K562 (cell line): Measurements from ENCODE around the gene MS4A6E. TPM values are rescaled to one million over a fixed set of nuclear protein-coding genes. Genes with fewer than 3 reads are reported as not detected.

Experiments
- ATAC-seq: fragments of 200-7000 bp; cut with Tn5 transposase; 3 replicates; pipeline ENCODE4 v1.9.1; 2020; ENCODE audit warnings: moderate library complexity
- BruUV-seq: library from RNA; stranded (reverse); fragments of 400-500 nt; replicated peaks from 2 replicates; lab custom pipeline; 2021; lab: Mats Ljungman, UMichigan
- CTCF ChIA-PET: fragments of 300-600 bp; formaldehyde crosslinking; extraction: SDS; loops from one replicate; lab custom pipeline; 2021; ENCODE audit warnings: low intra/inter-chr PET ratio; lab: Yijun Ruan, JAX
- POLR2A ChIA-PET: fragments of 300-600, 350-650 bp; sonication (Branson Sonifier 250); formaldehyde crosslinking; extraction: SDS; loops from one replicate; lab custom pipeline; 2021; ENCODE audit warnings: antibody characterized with exemption, inconsistent platforms; lab: Yijun Ruan, JAX
- DNase-seq, 4 experiments: peaks; one replicate each; pipeline versions ENCODE4 v3.0.0 to v3.0.0-alpha.2; 2011 to 2018; ENCODE audit warnings: low spot score in 3 of 4, mixed read lengths in 3 of 4; ENCODE audit errors: extremely low read depth in 1 of 4
- FAIRE-seq: peaks from 2 replicates; lab custom pipeline; 2011; peaks lifted over from hg19 to GRCh38; lab: Jason Lieb, UNC
- H2AFZ ChIP-seq: 2 replicates; pipeline ENCODE4 v1.6.0; 2011; ENCODE audit warnings: low read depth, low read length, control low read depth, inconsistent platforms
- H3K27ac ChIP-seq: fragments of 200-600 bp; 3 replicates; pipeline ENCODE4 v1.8.0; 2011; ENCODE audit warnings: low read depth, mild to moderate bottlenecking, control low read depth, inconsistent platforms, low read length, moderate library complexity, mixed read lengths; ENCODE audit errors: extremely low read depth
- H3K27me3 ChIP-seq, 2 experiments: fragments of 300-600 bp in 1 of 2; 2 replicates in 1 of 2; 3 replicates in 1 of 2; pipeline versions ENCODE4 v1.6.0 to v1.8.0; 2011; ENCODE audit warnings: inconsistent platforms in 2 of 2, low read length in 2 of 2, mild to moderate bottlenecking in 1 of 2, mixed read lengths in 1 of 2, moderate library complexity in 1 of 2; ENCODE audit not compliant: control insufficient read depth in 2 of 2, insufficient read depth in 2 of 2
- H3K36me3 ChIP-seq: fragments of 300-600 bp; 3 replicates; pipeline ENCODE4 v1.8.0; 2011; ENCODE audit warnings: mild to moderate bottlenecking, low read length, inconsistent platforms; ENCODE audit not compliant: control insufficient read depth, insufficient read depth
- H3K4me1 ChIP-seq, 2 experiments: fragments of 200-600 bp in 1 of 2; replicated peaks in 1 of 2; 2 replicates in 1 of 2; 3 replicates in 1 of 2; pipeline versions ENCODE4 v1.5.1 to v1.8.0; 2011; ENCODE audit warnings: inconsistent platforms in 2 of 2, low read length in 2 of 2, mild to moderate bottlenecking in 1 of 2, mixed read lengths in 1 of 2, moderate library complexity in 1 of 2; ENCODE audit not compliant: control insufficient read depth in 2 of 2, insufficient read depth in 2 of 2
- H3K4me2 ChIP-seq: 2 replicates; pipeline ENCODE4 v1.6.1; 2011; ENCODE audit warnings: low read length, control low read depth, inconsistent platforms, mixed read lengths; ENCODE audit not compliant: insufficient read depth
- H3K4me3 ChIP-seq: fragments of 200-600 bp; sonication (generic), shearing (Covaris generic); 2 replicates; pipeline ENCODE4 v1.5.1; 2016; ENCODE audit warnings: control low read depth, inconsistent platforms
- H3K79me2 ChIP-seq: fragments of 200-600 bp; 3 replicates; pipeline ENCODE4 v1.8.0; 2011; ENCODE audit warnings: low read length, inconsistent platforms; ENCODE audit not compliant: control insufficient read depth, insufficient read depth
- H3K9ac ChIP-seq, 2 experiments: 2 replicates each; pipeline versions ENCODE4 v1.6.0 to v1.6.1; 2011; ENCODE audit warnings: low read depth in 2 of 2, low read length in 2 of 2, control low read depth in 1 of 2, inconsistent platforms in 1 of 2, mild to moderate bottlenecking in 1 of 2, mixed read lengths in 1 of 2; ENCODE audit not compliant: insufficient read depth in 1 of 2
- H3K9me1 ChIP-seq: one replicate; pipeline ENCODE4 v1.6.0; 2011; ENCODE audit warnings: inconsistent platforms, mild to moderate bottlenecking, low read length, moderate library complexity; ENCODE audit not compliant: control insufficient read depth, insufficient read depth
- H3K9me3 ChIP-seq: replicated peaks from 2 replicates; pipeline ENCODE4 v1.5.1; 2011; ENCODE audit warnings: low read depth, low read length, inconsistent platforms; ENCODE audit not compliant: control insufficient read depth, insufficient read depth
- H4K20me1 ChIP-seq: replicated peaks from 2 replicates; pipeline ENCODE4 v1.6.1; 2011; ENCODE audit warnings: low read length, inconsistent platforms, mixed read lengths; ENCODE audit not compliant: control insufficient read depth, insufficient read depth
- CREM ChIP-seq: IDR thresholded peaks from 2 replicates; pipeline ENCODE4 v1.6.1; 2014; ENCODE audit warnings: antibody characterized with exemption, low read depth
- CTCF ChIP-seq, 3 experiments: IDR thresholded peaks in 2 of 3; conservative IDR thresholded peaks in 1 of 3; 2 replicates each; pipeline ENCODE4 v1.5.1; 2011 to 2012; ENCODE audit warnings: low read length in 3 of 3, mild to moderate bottlenecking in 3 of 3, control low read depth in 2 of 3, improper control_type of control experiment in 1 of 3, inconsistent platforms in 1 of 3, low read depth in 1 of 3, mixed read lengths in 1 of 3, moderate library complexity in 1 of 3; ENCODE audit not compliant: insufficient read depth in 2 of 3
- PATZ1 ChIP-seq: fragments of 250-450 bp; sonication (Bioruptor Pico); IDR thresholded peaks from 2 replicates; pipeline ENCODE4 v1.5.0; 2020; ENCODE audit warnings: mild to moderate bottlenecking, borderline replicate concordance
- RAD21 ChIP-seq, 2 experiments: fragments of 250-450 bp in 1 of 2; fragments of 450-650 bp in 1 of 2; sonication (Bioruptor Pico) in 1 of 2; formaldehyde crosslinking in 1 of 2; IDR thresholded peaks in 1 of 2; conservative IDR thresholded peaks in 1 of 2; 2 replicates each; pipeline versions ENCODE4 v1.4.0 to v1.8.0; 2020 to 2022; ENCODE audit warnings: mild to moderate bottlenecking in 2 of 2, moderate library complexity in 1 of 2
- THAP12 ChIP-seq: fragments of 250-450 bp; sonication (Bioruptor Pico); IDR thresholded peaks from 2 replicates; pipeline ENCODE4 v1.9.0; 2021; ENCODE audit warnings: mild to moderate bottlenecking, inconsistent platforms
- YBX1 ChIP-seq: fragments of 450-650 bp; IDR thresholded peaks from 2 replicates; pipeline ENCODE4 v1.7.1; 2016; ENCODE audit warnings: mild to moderate bottlenecking
- WGBS: fragments of 100-300 bp; shearing (Covaris generic); methylation state at CpG from one replicate; pipeline ENCODE4 v1.1.6; 2016; ENCODE audit warnings: low coverage, mixed read lengths; ENCODE audit not compliant: insufficient coverage; ENCODE audit errors: missing lambda C conversion rate; 5-methylcytosine and 5-hydroxymethylcytosine counted together
- in situ Hi-C: fragments of 300-500 bp; cut with MboI; formaldehyde crosslinking; loops from 4 replicates; pipeline ENCODE4 v1.15.0; 2018; ENCODE audit warnings: inconsistent platforms, mixed read lengths
- intact Hi-C: fragments of 100-400 bp; cut with micrococcal nuclease; formaldehyde crosslinking; loops from 2 replicates; pipeline ENCODE4 v1.14.2; 2022
- polyA plus RNA-seq, 8 experiments: library from polyadenylated mRNA; depleted of rRNA in 4 of 8; stranded (reverse) in 5 of 8; unstranded in 3 of 8; fragments of >200 nt; fragmentation: Nextera tagmentation in 2 of 8; fragmentation: Illumina TruSeq in 1 of 8; extraction: Ambion mirVana in 2 of 8; extraction: Trizol in 1 of 8; gene quantifications; 2 replicates each; pipeline versions ENCODE4 v1.2.1 to v1.2.3, GENCODE V29; 2011 to 2014; ENCODE audit warnings: inconsistent platforms in 1 of 8, missing spikeins in 1 of 8
- total RNA-seq, 7 experiments: library from RNA; depleted of rRNA in 6 of 7; stranded (reverse); fragments of >200 nt in 6 of 7; fragmentation: Illumina TruSeq in 2 of 7; extraction: Trizol in 2 of 7; gene quantifications; 2 replicates each; pipeline versions ENCODE4 v1.2.1 to v1.2.3, GENCODE V29; 2011 to 2021; ENCODE audit warnings: low replicate concordance in 1 of 7

The MS4A6E gene
- total and polyA plus RNA-seq, 9 of the 15 experiments (the other 6 are each of a cell fraction or from before 2014, with no cell fraction given) = 0.13 to 0.15 TPM; not detected in 7

- no peaks in the 10 kb centered on the region for H4K20me1 ChIP-seq
- H3K79me2 ChIP-seq = no peaks in the 10 kb centered on the region
- 0% methylated on average over 2 of the region's 2 CpGs for WGBS
- intact Hi-C loops = loop anchor here (5.0 to 10.0 kb wide), 2 partner anchors 283 to 519 kb away; partner anchors contain the start of gene MRPL16
- FAIRE-seq (peak; percentile 77), DNase-seq (peak; percentile 58 to 74 (median 62)), ATAC-seq (peak; percentile 87)
- CTCF ChIA-PET = interaction anchor here (0.7 to 1.5 kb wide), 3 partner anchors 152 to 285 kb away, joined by 3 to 4 read pairs (median 3); no protein-coding TSS in a partner anchor
- no peaks in the 10 kb centered on the region for H3K27me3 ChIP-seq
- H3K27ac ChIP-seq = no peak overlapping the region
- in situ Hi-C loops = no loop called here
- no peaks in the 10 kb centered on the region for H3K9me3 ChIP-seq
- H3K9me1 ChIP-seq = no peaks in the 10 kb centered on the region
- POLR2A ChIA-PET = no interaction called here
- no TSS peak for BruUV-seq
- peak overlapping the region; percentile 78 for H2AFZ ChIP-seq
- no peak overlapping the region for H3K4me3 ChIP-seq
- H3K4me1 ChIP-seq = no peaks in the 10 kb centered on the region; a peak in 1 of 5 replicates
- H3K4me2 ChIP-seq = peak overlapping the region; percentile 51
- no peak overlapping the region; a peak in 1 of 4 replicates for H3K9ac ChIP-seq
- H3K36me3 ChIP-seq = no peaks in the 10 kb centered on the region
- no peak for TF ChIP-seq YBX1
- TF ChIP-seq RAD21 (CRISPR knock-in tag; conservative IDR thresholded peaks at IDR 0.05 in 1 of 2, IDR thresholded peaks at IDR 0.05 in 1 of 2) = peak; percentile 16 to 42; a peak in 2 of 4 replicates
- TF ChIP-seq THAP12 (CRISPR knock-in tag) = no peak
- no peak for TF ChIP-seq CREM
- no peak for TF ChIP-seq PATZ1 (CRISPR knock-in tag)
- TF ChIP-seq CTCF (IDR thresholded peaks at IDR 0.05 in 2 of 3, conservative IDR thresholded peaks at IDR 0.05 in 1 of 3; ENCODE audit: insufficient read depth in 2 of 3, low read depth in 1 of 3, low read length in 3 of 3) = peak; percentile 72 to 75 (median 72)
Observed at GRCh38 chr11:60334005-60334620, 7.1 kb downstream of the MS4A6E start.
